Astrocyte of the cerebellum (primary cell): ENCODE results near the gene SLC35D3.
A peak's percentile ranks its signal among the peaks of the same experiment; 100 is the strongest.
"Not testable (repeated sequence)": the region's sequence is repeated elsewhere in the genome, so short reads cannot be mapped to it uniquely, and the experiment has no call there.

ENCODE experiments used
- DNase-seq: peaks from one replicate; pipeline ENCODE4 v3.0.0-alpha.2; 2011; ENCODE audit warnings: low read depth
- H3K4me3 ChIP-seq: 2 replicates; pipeline ENCODE4 v1.5.1; 2011; ENCODE audit warnings: mild to moderate bottlenecking, low read depth, low read length, moderate library complexity
- CTCF ChIP-seq: IDR thresholded peaks from 2 replicates; pipeline ENCODE4 v1.5.1; 2012; ENCODE audit warnings: low read length, low read depth, moderate library complexity, mild to moderate bottlenecking; ENCODE audit errors: missing control alignments
- in situ Hi-C: cut with HindIII; loops from 2 replicates; pipeline ENCODE4 v1.10.0; 2017; ENCODE audit warnings: low sequenced_read_pairs

SLC35D3 gene

GRCh38 chr6:136955123-136955522, 33.0 kb downstream of the SLC35D3 start:
- no peak overlapping the region for H3K4me3 ChIP-seq
- DNase-seq, result no peak
- in situ Hi-C loops, result no loop called here
- no peak for TF ChIP-seq CTCF

- TF ChIP-seq CTCF, result no peak
- DNase-seq, result peak; percentile 2
- in situ Hi-C loops, result no loop called here
- no peak overlapping the region for H3K4me3 ChIP-seq
Observed at GRCh38 chr6:136956590-136957544, 34.8 kb downstream of the SLC35D3 start.

- in situ Hi-C loops, result no loop called here
- no peak for TF ChIP-seq CTCF
- H3K4me3 ChIP-seq, result no peak overlapping the region
- no peak for DNase-seq
Observed at GRCh38 chr6:136958168-136958567, 36.1 kb downstream of the SLC35D3 start.

GRCh38 chr6:136959471-136959891, 37.4 kb downstream of the SLC35D3 start:
- DNase-seq, result no peak
- in situ Hi-C loops, result no loop called here
- no peak for TF ChIP-seq CTCF
- no peak overlapping the region for H3K4me3 ChIP-seq

GRCh38 chr6:136959935-136960334, 37.8 kb downstream of the SLC35D3 start:
- H3K4me3 ChIP-seq, DNase-seq, in situ Hi-C loops: not testable (repeated sequence)

GRCh38 chr6:136960781-136961180, 38.7 kb downstream of the SLC35D3 start:
- TF ChIP-seq CTCF, result no peak
- in situ Hi-C loops, result no loop called here
- no peak overlapping the region for H3K4me3 ChIP-seq
- DNase-seq, result no peak

GRCh38 chr6:136961848-136962247, 39.7 kb downstream of the SLC35D3 start:
- in situ Hi-C loops, result no loop called here
- no peak for DNase-seq
- no peak overlapping the region for H3K4me3 ChIP-seq
- no peak for TF ChIP-seq CTCF
